DND-41 (cell line): ENCODE data around the gene ITGB7.
"Not testable (repeated sequence)": the region's sequence is repeated elsewhere in the genome, so short reads cannot be mapped to it uniquely, and the experiment has no call there.

Experiments used
- EZH2 ChIP-seq: IDR thresholded peaks from 3 replicates; pipeline ENCODE4 v1.6.1; 2012; ENCODE audit warnings: borderline replicate concordance, low read depth, mild to moderate bottlenecking, moderate library complexity, low read length, inconsistent platforms; ENCODE audit not compliant: severe bottlenecking
- TF ChIP-seq, protein P1 (sequence below): IDR thresholded peaks from 2 replicates; pipeline ENCODE4 v1.5.1; 2012; ENCODE audit warnings: borderline replicate concordance, low read length, moderate library complexity, mild to moderate bottlenecking; ENCODE audit not compliant: poor library complexity, severe bottlenecking; ENCODE audit errors: extremely low read depth

DNA sequence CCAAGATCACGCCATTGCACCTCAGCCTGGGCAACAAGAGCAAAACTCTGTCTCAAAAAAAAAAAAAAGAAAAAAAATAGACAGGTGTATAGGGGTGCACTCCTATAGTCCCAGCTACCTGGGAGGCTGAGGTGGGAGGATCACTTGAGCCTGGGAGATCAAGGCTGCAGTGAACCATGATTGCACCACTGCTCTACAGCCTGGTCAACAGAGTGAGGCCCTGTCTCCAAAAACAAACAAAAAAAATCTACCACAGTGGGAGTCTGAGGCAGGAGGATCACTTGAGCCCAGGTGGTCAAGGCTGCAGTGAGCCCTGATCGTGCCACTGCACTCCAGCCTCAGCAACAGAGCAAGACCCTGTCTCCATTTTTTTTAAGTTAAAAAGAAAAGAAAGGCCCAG, 44.0 kb downstream of the ITGB7 start:
- TF ChIP-seq, protein P1, sequence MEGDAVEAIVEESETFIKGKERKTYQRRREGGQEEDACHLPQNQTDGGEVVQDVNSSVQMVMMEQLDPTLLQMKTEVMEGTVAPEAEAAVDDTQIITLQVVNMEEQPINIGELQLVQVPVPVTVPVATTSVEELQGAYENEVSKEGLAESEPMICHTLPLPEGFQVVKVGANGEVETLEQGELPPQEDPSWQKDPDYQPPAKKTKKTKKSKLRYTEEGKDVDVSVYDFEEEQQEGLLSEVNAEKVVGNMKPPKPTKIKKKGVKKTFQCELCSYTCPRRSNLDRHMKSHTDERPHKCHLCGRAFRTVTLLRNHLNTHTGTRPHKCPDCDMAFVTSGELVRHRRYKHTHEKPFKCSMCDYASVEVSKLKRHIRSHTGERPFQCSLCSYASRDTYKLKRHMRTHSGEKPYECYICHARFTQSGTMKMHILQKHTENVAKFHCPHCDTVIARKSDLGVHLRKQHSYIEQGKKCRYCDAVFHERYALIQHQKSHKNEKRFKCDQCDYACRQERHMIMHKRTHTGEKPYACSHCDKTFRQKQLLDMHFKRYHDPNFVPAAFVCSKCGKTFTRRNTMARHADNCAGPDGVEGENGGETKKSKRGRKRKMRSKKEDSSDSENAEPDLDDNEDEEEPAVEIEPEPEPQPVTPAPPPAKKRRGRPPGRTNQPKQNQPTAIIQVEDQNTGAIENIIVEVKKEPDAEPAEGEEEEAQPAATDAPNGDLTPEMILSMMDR, result not testable (repeated sequence)
- TF ChIP-seq EZH2, result not testable (repeated sequence)
